MM.1S (cell line): ENCODE measurements around the gene NDNF.

Experiments
- CTCF ChIP-seq: fragments of 300-600 bp; sonication (generic); IDR thresholded peaks from 2 replicates; pipeline ENCODE4 v1.5.1; 2016; ENCODE audit warnings: antibody characterized with exemption, low read length, mixed read lengths
- EZH2 ChIP-seq: fragments of 300-600 bp; sonication (generic); optimal IDR thresholded peaks from 2 replicates; pipeline ENCODE3; 2017; ENCODE audit warnings: low read depth, mild to moderate bottlenecking, antibody characterized with exemption, low read length, mixed read lengths
- EZH2phosphoT487 ChIP-seq: fragments of 300-600 bp; sonication (generic); IDR thresholded peaks from 2 replicates; pipeline ENCODE4 v1.6.1; 2018; ENCODE audit warnings: antibody characterized with exemption, low read length

DNA sequence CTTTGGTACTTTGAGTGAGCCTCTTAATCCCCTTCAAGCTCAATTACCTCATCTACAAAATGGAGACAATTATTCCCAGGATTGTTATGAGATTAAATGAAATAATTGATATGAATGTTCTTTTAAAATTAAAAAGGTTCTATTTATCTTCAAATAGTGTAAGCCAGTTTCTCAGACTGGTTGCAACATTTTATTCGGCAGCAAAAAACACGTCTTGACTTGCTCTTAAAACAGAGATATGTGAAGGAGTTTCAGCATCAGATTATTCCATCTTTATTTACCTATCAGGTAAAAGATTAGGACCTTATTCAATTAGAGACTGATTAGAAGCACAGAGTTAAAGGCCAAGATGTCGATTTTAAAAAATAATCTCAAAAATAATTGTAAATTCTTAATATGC is 10.5 kb downstream of the NDNF start:
- TF ChIP-seq CTCF (no peak), EZH2phosphoT487 (no peak), EZH2 (no peak)
